Neuron (in vitro differentiated cells): ENCODE data around the gene ADGRL1.
"Not testable (repeated sequence)": the region's sequence is repeated elsewhere in the genome, so short reads cannot be mapped to it uniquely, and the experiment has no call there.

ENCODE experiments used
- H2AFZ ChIP-seq: one replicate; pipeline ENCODE4 v1.6.1; 2013; ENCODE audit warnings: low read depth, mild to moderate bottlenecking, inconsistent platforms, low read length, moderate library complexity
- H3K27me3 ChIP-seq: one replicate; pipeline ENCODE4 v1.6.1; 2013; ENCODE audit warnings: low read length; ENCODE audit not compliant: insufficient read depth
- H3K36me3 ChIP-seq: one replicate; pipeline ENCODE4 v1.6.1; 2013; ENCODE audit warnings: low read length; ENCODE audit not compliant: insufficient read depth
- H3K4me1 ChIP-seq: one replicate; pipeline ENCODE4 v1.6.1; 2013; ENCODE audit warnings: low read length; ENCODE audit not compliant: insufficient read depth
- H3K4me3 ChIP-seq: 2 replicates; pipeline ENCODE4 v1.5.1; 2013; ENCODE audit warnings: mild to moderate bottlenecking, low read length, moderate library complexity
- H3K9me3 ChIP-seq: one replicate; pipeline ENCODE4 v1.6.1; 2013; ENCODE audit warnings: low read length

ADGRL1 gene

GRCh38 chr19:14243718-14244117 lies 37.7 kb upstream of the ADGRL1 start:
- not testable (repeated sequence) for H3K9me3 ChIP-seq, H3K4me1 ChIP-seq, H3K27me3 ChIP-seq, H2AFZ ChIP-seq, H3K4me3 ChIP-seq, H3K36me3 ChIP-seq

DNA sequence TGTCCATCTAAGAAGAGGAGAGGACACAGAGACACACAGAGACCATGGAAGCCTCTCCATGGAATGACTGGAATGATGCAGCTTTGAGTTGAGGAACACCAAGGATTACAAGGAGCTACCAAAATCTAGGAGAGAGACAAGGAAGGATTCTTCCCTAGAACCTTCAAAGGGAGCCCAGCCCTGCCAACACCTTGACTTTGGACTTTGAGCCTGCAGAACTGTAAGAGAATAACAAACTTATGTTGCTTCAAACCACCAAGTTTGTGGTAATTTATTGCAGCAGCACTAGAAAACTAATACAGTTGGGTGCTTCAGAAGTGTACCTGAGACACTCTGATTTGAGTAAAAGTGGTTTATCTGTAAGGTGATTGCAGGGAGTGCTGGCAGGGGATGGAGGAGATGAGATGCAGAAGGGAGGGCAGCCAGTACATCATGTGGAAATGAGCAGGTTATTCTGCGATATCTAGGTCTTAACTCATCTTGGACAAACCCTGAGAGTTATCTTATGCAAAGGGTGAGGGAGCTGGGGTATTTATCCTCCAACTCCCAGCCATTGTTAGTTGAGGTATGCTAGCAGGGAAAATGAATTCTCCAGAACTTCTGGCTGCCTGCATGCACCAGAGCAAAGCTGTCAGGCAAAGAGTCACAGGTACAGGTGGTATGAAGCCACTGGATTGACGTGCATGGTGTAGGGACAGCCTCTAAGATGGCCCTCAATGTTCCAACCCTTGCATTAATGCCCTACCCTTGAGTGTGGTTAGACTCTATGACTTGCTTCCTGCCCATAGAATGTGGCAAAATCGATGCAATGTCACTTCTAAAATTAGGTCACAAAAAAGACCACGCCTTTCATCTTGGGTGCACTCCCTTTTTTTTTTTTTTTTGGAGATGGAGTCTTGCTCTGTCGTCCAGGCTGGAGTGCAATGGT lies 31.3 kb upstream of the ADGRL1 start:
- Histone ChIP-seq H3K27me3 (no peaks in the 10 kb centered on the region), H3K9me3 (no peaks in the 10 kb centered on the region), H3K4me1 (no peaks in the 10 kb centered on the region), H3K36me3 (no peaks in the 10 kb centered on the region), H3K4me3 (no peak overlapping the region), H2AFZ (no peak overlapping the region)

DNA sequence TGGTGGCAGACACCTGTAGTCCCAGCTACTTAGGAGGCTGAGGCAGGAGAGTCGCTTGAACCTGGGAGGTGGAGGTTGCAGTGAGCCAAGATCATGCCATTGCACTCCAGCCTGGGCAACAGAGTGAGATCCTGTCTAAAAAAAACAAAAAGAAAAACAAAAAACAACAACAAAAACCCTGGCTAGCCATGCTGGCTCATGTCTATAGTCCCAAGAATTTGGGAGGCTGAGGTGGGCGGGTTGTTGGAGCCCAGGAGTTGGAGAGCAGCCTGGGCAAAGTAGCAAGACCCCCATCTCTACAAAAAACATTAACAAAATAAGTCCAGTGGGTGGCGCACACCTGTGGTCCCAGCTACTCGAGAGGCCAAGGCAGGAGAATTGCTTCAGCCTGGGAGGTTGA lies 27.0 kb upstream of the ADGRL1 start:
- H3K36me3 ChIP-seq, H3K4me3 ChIP-seq, H3K9me3 ChIP-seq, H3K27me3 ChIP-seq, H2AFZ ChIP-seq, H3K4me1 ChIP-seq: not testable (repeated sequence)

- H3K9me3 ChIP-seq, H3K27me3 ChIP-seq, H3K4me1 ChIP-seq, H3K4me3 ChIP-seq, H3K36me3 ChIP-seq, H2AFZ ChIP-seq: not testable (repeated sequence)
Measured at GRCh38 chr19:14228446-14229071, 22.6 kb upstream of the ADGRL1 start.

GRCh38 chr19:14226498-14226897 lies 20.5 kb upstream of the ADGRL1 start:
- H2AFZ ChIP-seq, H3K36me3 ChIP-seq, H3K4me3 ChIP-seq, H3K4me1 ChIP-seq, H3K27me3 ChIP-seq, H3K9me3 ChIP-seq: not testable (repeated sequence)

GRCh38 chr19:14222886-14223285 lies 16.9 kb upstream of the ADGRL1 start:
- H3K36me3 ChIP-seq, result no peaks in the 10 kb centered on the region
- no peaks in the 10 kb centered on the region for H3K27me3 ChIP-seq
- no peaks in the 10 kb centered on the region for H3K4me1 ChIP-seq
- H3K4me3 ChIP-seq, result no peak overlapping the region
- H3K9me3 ChIP-seq, result no peaks in the 10 kb centered on the region
- no peak overlapping the region for H2AFZ ChIP-seq

DNA sequence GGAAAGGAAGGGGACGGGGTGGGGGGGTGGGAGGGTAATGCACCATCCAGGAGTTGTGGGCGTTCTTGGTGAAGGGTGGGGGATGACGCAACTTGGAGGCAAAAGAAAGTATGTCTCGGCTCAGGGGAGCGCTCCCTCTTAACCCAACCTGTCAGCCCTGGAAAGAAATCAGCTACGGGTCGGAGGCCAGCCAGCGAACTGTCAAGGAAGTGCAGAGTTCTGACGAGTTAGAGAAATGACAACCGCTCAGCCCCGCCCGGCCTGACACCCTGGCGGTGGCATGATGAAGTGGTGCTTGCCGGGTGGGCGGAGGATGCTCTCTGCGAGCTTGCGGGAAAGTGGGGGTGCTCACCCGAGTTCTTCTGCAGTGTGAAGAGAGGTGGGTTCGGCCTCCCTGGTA lies 15.4 kb upstream of the ADGRL1 start:
- H3K4me3 ChIP-seq, H3K27me3 ChIP-seq: not testable (repeated sequence)

GRCh38 chr19:14218620-14219330 lies 12.8 kb upstream of the ADGRL1 start:
- Histone ChIP-seq H2AFZ (no peak overlapping the region), H3K36me3 (no peaks in the 10 kb centered on the region), H3K9me3 (no peaks in the 10 kb centered on the region), H3K4me3 (no peak overlapping the region), H3K4me1 (no peaks in the 10 kb centered on the region), H3K27me3 (no peaks in the 10 kb centered on the region)

More for the DNA sequence above, 15.4 kb upstream of the ADGRL1 start:
- H3K9me3 ChIP-seq, H3K36me3 ChIP-seq, H2AFZ ChIP-seq, H3K4me1 ChIP-seq: not testable (repeated sequence)

DNA sequence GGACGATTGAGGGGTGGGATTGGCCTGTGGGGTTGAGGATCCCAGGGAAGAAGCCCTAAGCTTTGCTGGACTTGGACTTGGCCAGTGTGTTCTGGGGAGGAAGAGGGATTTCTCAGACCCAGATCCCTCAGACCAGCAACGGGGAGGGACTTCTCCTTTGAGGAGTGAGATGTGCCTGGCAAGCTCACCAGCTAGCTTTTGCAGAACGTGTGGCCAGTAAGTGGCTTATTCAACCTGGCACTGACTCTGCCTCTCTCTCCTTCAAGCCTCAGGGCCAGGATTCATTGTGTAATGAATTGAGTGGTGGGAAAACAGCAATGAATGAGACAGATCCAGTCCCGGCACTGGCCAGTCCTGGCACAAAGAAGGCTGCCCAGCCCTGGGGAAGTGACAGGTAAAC lies 11.9 kb upstream of the ADGRL1 start:
- not testable (repeated sequence) for H3K9me3 ChIP-seq, H2AFZ ChIP-seq, H3K27me3 ChIP-seq, H3K36me3 ChIP-seq, H3K4me1 ChIP-seq, H3K4me3 ChIP-seq

- Histone ChIP-seq H3K4me3 (no peak overlapping the region), H3K9me3 (no peaks in the 10 kb centered on the region), H3K27me3 (no peaks in the 10 kb centered on the region), H2AFZ (no peak overlapping the region), H3K4me1 (no peaks in the 10 kb centered on the region), H3K36me3 (no peaks in the 10 kb centered on the region)
Measured at GRCh38 chr19:14214580-14214979, 8.6 kb upstream of the ADGRL1 start.

DNA sequence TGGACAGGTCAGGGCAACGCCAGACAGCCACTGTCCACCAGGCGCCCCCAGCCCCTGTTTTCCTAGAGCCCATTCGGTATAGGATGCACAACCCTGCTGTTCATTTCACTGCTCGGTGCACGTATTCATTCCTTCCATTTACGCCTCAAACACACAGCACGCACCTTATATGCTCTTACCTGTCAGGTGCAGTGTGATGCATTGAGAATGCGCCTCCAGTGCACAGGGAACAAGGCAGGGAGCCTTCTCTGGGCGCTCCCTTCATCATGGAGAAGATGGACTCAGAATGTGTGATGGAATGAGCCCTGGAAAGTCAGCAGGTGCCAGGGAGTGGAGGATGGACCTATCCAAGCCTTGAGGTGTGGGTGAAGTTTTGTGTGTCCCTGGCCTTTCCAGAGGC lies 4.2 kb upstream of the ADGRL1 start:
- not testable (repeated sequence) for H3K36me3 ChIP-seq, H2AFZ ChIP-seq, H3K9me3 ChIP-seq, H3K27me3 ChIP-seq, H3K4me3 ChIP-seq, H3K4me1 ChIP-seq

DNA sequence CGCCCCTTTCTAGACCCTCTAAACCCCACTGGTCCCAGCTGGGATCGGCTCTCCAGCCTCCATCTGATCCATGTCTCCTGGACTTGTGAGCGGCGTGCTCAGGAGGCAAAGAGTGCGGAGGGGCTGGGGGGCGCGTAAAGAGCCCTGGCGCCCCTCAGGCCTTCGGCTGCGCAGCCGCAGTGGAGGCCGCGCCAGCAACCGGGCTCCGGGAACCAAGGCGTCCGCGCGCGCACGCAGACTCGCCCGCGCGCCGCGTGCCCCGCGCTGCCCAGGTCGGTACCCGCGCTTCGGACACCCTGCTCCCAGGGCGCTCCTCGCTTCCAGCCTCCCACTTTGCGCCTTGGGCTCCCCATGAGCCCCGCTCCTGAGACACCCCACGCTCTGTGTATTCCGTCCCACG lies 3.4 kb upstream of the ADGRL1 start:
- H3K36me3 ChIP-seq, H2AFZ ChIP-seq, H3K4me3 ChIP-seq, H3K27me3 ChIP-seq, H3K9me3 ChIP-seq, H3K4me1 ChIP-seq: not testable (repeated sequence)

GRCh38 chr19:14208496-14208895 lies 2.5 kb upstream of the ADGRL1 start:
- H3K9me3 ChIP-seq, H3K27me3 ChIP-seq, H3K4me1 ChIP-seq, H3K36me3 ChIP-seq, H3K4me3 ChIP-seq, H2AFZ ChIP-seq: not testable (repeated sequence)
